22Rv1 (cell line): ENCODE measurements around the gene DOCK10.

Experiments used
- ZFX ChIP-seq: fragments of 450-650 bp; IDR thresholded peaks from 2 replicates; pipeline ENCODE4 v1.6.1; 2017; ENCODE audit warnings: antibody characterized with exemption, borderline replicate concordance
- TF ChIP-seq, protein P1 (sequence below): fragments of 450-650 bp; IDR thresholded peaks from 2 replicates; pipeline ENCODE4 v1.5.1; 2017; ENCODE audit warnings: mild to moderate bottlenecking

DNA sequence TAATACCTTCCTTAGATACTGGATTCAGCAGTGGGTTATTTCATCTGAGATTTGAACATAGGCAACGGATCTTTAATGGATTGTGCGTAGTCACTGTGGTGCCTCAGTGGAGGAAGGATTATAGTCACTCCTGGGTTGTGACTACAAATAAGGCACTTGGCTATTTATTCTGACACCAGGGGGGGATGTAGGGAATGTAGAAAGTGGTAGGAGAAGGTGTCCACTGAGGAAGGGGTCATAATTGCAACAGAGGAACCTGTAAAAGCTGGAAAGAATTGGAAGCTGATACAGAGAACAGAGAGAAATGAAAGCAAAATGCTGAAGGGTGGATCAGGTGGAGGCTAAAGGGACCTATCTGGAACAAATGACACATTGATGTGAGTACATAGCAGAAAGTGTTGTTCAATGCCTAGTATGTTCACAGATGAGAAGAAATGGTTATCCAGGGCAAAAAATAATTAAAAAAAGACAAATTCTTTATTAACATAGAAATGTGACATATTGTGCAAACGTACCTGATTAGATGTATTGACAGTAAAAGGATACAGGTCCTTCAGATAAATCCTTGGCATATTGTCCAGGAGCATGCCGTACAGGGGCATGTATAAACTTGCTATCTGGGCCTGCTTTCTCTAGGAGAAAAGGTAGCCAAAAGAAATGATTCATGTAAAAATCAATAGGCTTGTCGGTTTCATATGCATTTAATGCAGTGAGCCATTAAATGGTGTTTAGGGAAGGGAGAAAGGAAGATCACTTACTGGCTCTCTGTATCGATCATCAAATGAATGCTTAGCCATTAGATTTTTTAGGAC is 234.9 kb downstream of the DOCK10 start:
- TF ChIP-seq, protein P1, sequence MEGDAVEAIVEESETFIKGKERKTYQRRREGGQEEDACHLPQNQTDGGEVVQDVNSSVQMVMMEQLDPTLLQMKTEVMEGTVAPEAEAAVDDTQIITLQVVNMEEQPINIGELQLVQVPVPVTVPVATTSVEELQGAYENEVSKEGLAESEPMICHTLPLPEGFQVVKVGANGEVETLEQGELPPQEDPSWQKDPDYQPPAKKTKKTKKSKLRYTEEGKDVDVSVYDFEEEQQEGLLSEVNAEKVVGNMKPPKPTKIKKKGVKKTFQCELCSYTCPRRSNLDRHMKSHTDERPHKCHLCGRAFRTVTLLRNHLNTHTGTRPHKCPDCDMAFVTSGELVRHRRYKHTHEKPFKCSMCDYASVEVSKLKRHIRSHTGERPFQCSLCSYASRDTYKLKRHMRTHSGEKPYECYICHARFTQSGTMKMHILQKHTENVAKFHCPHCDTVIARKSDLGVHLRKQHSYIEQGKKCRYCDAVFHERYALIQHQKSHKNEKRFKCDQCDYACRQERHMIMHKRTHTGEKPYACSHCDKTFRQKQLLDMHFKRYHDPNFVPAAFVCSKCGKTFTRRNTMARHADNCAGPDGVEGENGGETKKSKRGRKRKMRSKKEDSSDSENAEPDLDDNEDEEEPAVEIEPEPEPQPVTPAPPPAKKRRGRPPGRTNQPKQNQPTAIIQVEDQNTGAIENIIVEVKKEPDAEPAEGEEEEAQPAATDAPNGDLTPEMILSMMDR = no peak; the same call in 1 of the 2 replicates
- no peak for TF ChIP-seq ZFX
